K562 (cell line): ENCODE data around the gene BAD. TPM values are rescaled to one million over a fixed set of nuclear protein-coding genes. Genes with fewer than 3 reads are reported as not detected.

Source experiments
- FOXK2 ChIP-seq, 2 experiments: fragments of 450-650 bp; IDR thresholded peaks in 1 of 2; conservative IDR thresholded peaks in 1 of 2; 2 replicates each; pipeline ENCODE4 v1.6.1; 2016; ENCODE audit warnings: low read depth in 2 of 2, mild to moderate bottlenecking in 1 of 2
- GTF2A2 ChIP-seq: IDR thresholded peaks from 2 replicates; pipeline ENCODE4 v1.6.1; 2016; ENCODE audit warnings: mild to moderate bottlenecking, missing genetic modification characterization, missing compliant biosample characterization
- HBP1 ChIP-seq: fragments of 450-650 bp; formaldehyde crosslinking; IDR thresholded peaks from 2 replicates; pipeline ENCODE4 v1.4.0; 2022; ENCODE audit warnings: missing genetic modification characterization
- HDGF ChIP-seq: fragments of 450-650 bp; IDR thresholded peaks from 2 replicates; pipeline ENCODE4 v1.6.1; 2016
- HNRNPK ChIP-seq: fragments of 200-400 bp; formaldehyde crosslinking; IDR thresholded peaks from one replicate; pipeline ENCODE4 v1.6.1; 2018; ENCODE audit warnings: mild to moderate bottlenecking, low read depth, low read length; ENCODE audit not compliant: poor library complexity, severe bottlenecking
- KLF1 ChIP-seq: fragments of 450-650 bp; IDR thresholded peaks from 2 replicates; pipeline ENCODE4 v1.6.1; 2016; ENCODE audit warnings: missing genetic modification characterization, missing compliant biosample characterization
- LCOR ChIP-seq: sonication (generic); formaldehyde crosslinking; IDR thresholded peaks from 2 replicates; pipeline ENCODE4 v1.8.0; 2022; ENCODE audit warnings: mild to moderate bottlenecking, missing genetic modification reagents
- MBD2 ChIP-seq: sonication (generic); IDR thresholded peaks from 2 replicates; pipeline ENCODE4 v1.6.1; 2016; ENCODE audit warnings: low read depth, borderline replicate concordance
- MCM5 ChIP-seq: fragments of 450-650 bp; IDR thresholded peaks from 2 replicates; pipeline ENCODE4 v1.6.1; 2016; ENCODE audit warnings: low read depth
- MLLT1 ChIP-seq, 2 experiments: fragments of 450-650 bp; IDR thresholded peaks; 2 replicates each; pipeline ENCODE4 v1.6.1; 2016
- NFIX ChIP-seq: fragments of 250-450 bp; sonication (Bioruptor Pico); IDR thresholded peaks from 2 replicates; pipeline ENCODE4 v1.4.0; 2020; ENCODE audit warnings: low read depth, mild to moderate bottlenecking, moderate library complexity
- PHF8 ChIP-seq: fragments of 200-600 bp; sonication (generic); IDR thresholded peaks from 2 replicates; pipeline ENCODE4 v1.6.1; 2012; ENCODE audit warnings: mixed run types, mild to moderate bottlenecking, inconsistent platforms, low read length, moderate library complexity, borderline replicate concordance
- RBM25 ChIP-seq: fragments of 200-400 bp; formaldehyde crosslinking; IDR thresholded peaks from 2 replicates; pipeline ENCODE4 v1.6.1; 2018; ENCODE audit warnings: low read length, low read depth, moderate library complexity; ENCODE audit not compliant: severe bottlenecking
- RERE ChIP-seq: sonication (generic); formaldehyde crosslinking; IDR thresholded peaks from 2 replicates; pipeline ENCODE4 v1.8.0; 2023; ENCODE audit warnings: missing genetic modification reagents, mild to moderate bottlenecking, borderline replicate concordance
- ZFX ChIP-seq: sonication (generic); formaldehyde crosslinking; IDR thresholded peaks from 2 replicates; pipeline ENCODE4 v1.8.0; 2022; ENCODE audit warnings: mild to moderate bottlenecking, missing genetic modification reagents, moderate library complexity
- ZNF143 ChIP-seq: sonication (generic); formaldehyde crosslinking; IDR thresholded peaks from 2 replicates; pipeline ENCODE4 v1.9.0; 2022; ENCODE audit warnings: mild to moderate bottlenecking, missing genetic modification reagents
- ZNF263 ChIP-seq: sonication (generic); formaldehyde crosslinking; IDR thresholded peaks from 2 replicates; pipeline ENCODE4 v1.8.0; 2022; ENCODE audit warnings: mild to moderate bottlenecking, missing genetic modification reagents, borderline replicate concordance
- ZNF354B ChIP-seq: fragments of 250-450 bp; sonication (Bioruptor Pico); IDR thresholded peaks from 2 replicates; pipeline ENCODE4 v1.4.0; 2020
- ZNF445 ChIP-seq: fragments of 250-450 bp; sonication (Bioruptor Pico); IDR thresholded peaks from 2 replicates; pipeline ENCODE4 v1.4.0; 2020; ENCODE audit warnings: low read depth, mild to moderate bottlenecking, moderate library complexity
- ZNF551 ChIP-seq: fragments of 250-450 bp; sonication (Bioruptor Pico); IDR thresholded peaks from 2 replicates; pipeline ENCODE4 v1.5.0; 2021; ENCODE audit warnings: mild to moderate bottlenecking, moderate library complexity
- ZNF589 ChIP-seq: fragments of 200-800 bp; sonication (Bioruptor generic); IDR thresholded peaks from 2 replicates; pipeline ENCODE4 v1.6.1; 2016; ENCODE audit warnings: low read depth, missing genetic modification characterization, missing compliant biosample characterization
- polyA plus RNA-seq, 8 experiments: library from polyadenylated mRNA; depleted of rRNA in 4 of 8; stranded (reverse) in 5 of 8; unstranded in 3 of 8; fragments of >200 nt; fragmentation: Nextera tagmentation in 2 of 8; fragmentation: Illumina TruSeq in 1 of 8; extraction: Ambion mirVana in 2 of 8; extraction: Trizol in 1 of 8; gene quantifications; 2 replicates each; pipeline versions ENCODE4 v1.2.1 to v1.2.3, GENCODE V29; 2011 to 2014; ENCODE audit warnings: inconsistent platforms in 1 of 8, missing spikeins in 1 of 8
- total RNA-seq, 7 experiments: library from RNA; depleted of rRNA in 6 of 7; stranded (reverse); fragments of >200 nt in 6 of 7; fragmentation: Illumina TruSeq in 2 of 7; extraction: Trizol in 2 of 7; gene quantifications; 2 replicates each; pipeline versions ENCODE4 v1.2.1 to v1.2.3, GENCODE V29; 2011 to 2021; ENCODE audit warnings: low replicate concordance in 1 of 7

Gene BAD
- total and polyA plus RNA-seq, 9 of the 15 experiments (the other 6 are each of a cell fraction or from before 2014, with no cell fraction given) = 0.61 to 45.6 (median 11.8) TPM

- TF ChIP-seq ZNF445 (no peak), MCM5 (no peak), KLF1 (no peak), HDGF (peak; percentile 100), ZNF551 (CRISPR knock-in tag) (no peak), RERE (CRISPR knock-in tag) (no peak), GTF2A2 (tag) (no peak), HBP1 (CRISPR knock-in tag) (peak; percentile 93), ZNF589 (CRISPR knock-in tag) (peak; percentile 38; the same call in 1 of the 2 replicates), ZFX (peak; percentile 74), FOXK2 (conservative IDR thresholded peaks at IDR 0.05 in 1 of 2, IDR thresholded peaks at IDR 0.05 in 1 of 2; ENCODE audit: low read depth in 2 of 2) (peak; percentile 62 to 70), ZNF263 (CRISPR knock-in tag) (no peak), PHF8 (peak; percentile 30; the same call in 1 of the 2 replicates), NFIX (no peak), MBD2 (peak; percentile 29; the same call in 1 of the 2 replicates), LCOR (CRISPR knock-in tag) (no peak), ZNF354B (CRISPR knock-in tag) (no peak), MLLT1 (IDR thresholded peaks at IDR 0.05) (peak; percentile 90 to 92), RBM25 (no peak), HNRNPK (no peak), ZNF143 (CRISPR knock-in tag) (no peak)
These were observed 47.3 kb upstream of the BAD start (continued) for GRCh38 chr11:64331569-64332371.
